Keratinocyte (primary cell): ENCODE data around the gene CCM2.

ENCODE experiments used
- EZH2 ChIP-seq: IDR thresholded peaks from one replicate; pipeline ENCODE4 v1.6.1; 2012; ENCODE audit warnings: inconsistent platforms, mild to moderate bottlenecking, low read length, moderate library complexity
- TF ChIP-seq, protein P1 (sequence below), 3 experiments: IDR thresholded peaks in 1 of 3; conservative IDR thresholded peaks in 1 of 3; optimal IDR thresholded peaks in 1 of 3; 2 replicates in 2 of 3; 3 replicates in 1 of 3; pipeline versions ENCODE3 to v1.5.1; 2011; ENCODE audit warnings: low read length in 3 of 3, mild to moderate bottlenecking in 3 of 3, moderate library complexity in 2 of 3, control low read depth in 1 of 3, inconsistent platforms in 1 of 3; ENCODE audit not compliant: insufficient read depth in 2 of 3; ENCODE audit errors: extremely low read depth in 1 of 3

GRCh38 chr7:44986218-44987053 lies 13.6 kb upstream of the CCM2 start:
- TF ChIP-seq, protein P1, sequence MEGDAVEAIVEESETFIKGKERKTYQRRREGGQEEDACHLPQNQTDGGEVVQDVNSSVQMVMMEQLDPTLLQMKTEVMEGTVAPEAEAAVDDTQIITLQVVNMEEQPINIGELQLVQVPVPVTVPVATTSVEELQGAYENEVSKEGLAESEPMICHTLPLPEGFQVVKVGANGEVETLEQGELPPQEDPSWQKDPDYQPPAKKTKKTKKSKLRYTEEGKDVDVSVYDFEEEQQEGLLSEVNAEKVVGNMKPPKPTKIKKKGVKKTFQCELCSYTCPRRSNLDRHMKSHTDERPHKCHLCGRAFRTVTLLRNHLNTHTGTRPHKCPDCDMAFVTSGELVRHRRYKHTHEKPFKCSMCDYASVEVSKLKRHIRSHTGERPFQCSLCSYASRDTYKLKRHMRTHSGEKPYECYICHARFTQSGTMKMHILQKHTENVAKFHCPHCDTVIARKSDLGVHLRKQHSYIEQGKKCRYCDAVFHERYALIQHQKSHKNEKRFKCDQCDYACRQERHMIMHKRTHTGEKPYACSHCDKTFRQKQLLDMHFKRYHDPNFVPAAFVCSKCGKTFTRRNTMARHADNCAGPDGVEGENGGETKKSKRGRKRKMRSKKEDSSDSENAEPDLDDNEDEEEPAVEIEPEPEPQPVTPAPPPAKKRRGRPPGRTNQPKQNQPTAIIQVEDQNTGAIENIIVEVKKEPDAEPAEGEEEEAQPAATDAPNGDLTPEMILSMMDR (optimal IDR thresholded peaks at IDR 0.05 in 1 of 3, IDR thresholded peaks at IDR 0.05 in 1 of 3, conservative IDR thresholded peaks at IDR 0.05 in 1 of 3; ENCODE audit: extremely low read depth in 1 of 3, insufficient read depth in 2 of 3, low read length in 3 of 3): no peak
- no peak for TF ChIP-seq EZH2
